Hypothalamus (tissue), 51 donors: ENCODE data around the gene DAPK1.
A peak's percentile ranks its signal among the peaks of the same experiment; 100 is the strongest.

Source experiments
- DNase-seq, 51 donors: peaks; one replicate each; lab custom pipeline; 2025; lab: John Stamatoyannopoulos, UW

Gene DAPK1

DNA sequence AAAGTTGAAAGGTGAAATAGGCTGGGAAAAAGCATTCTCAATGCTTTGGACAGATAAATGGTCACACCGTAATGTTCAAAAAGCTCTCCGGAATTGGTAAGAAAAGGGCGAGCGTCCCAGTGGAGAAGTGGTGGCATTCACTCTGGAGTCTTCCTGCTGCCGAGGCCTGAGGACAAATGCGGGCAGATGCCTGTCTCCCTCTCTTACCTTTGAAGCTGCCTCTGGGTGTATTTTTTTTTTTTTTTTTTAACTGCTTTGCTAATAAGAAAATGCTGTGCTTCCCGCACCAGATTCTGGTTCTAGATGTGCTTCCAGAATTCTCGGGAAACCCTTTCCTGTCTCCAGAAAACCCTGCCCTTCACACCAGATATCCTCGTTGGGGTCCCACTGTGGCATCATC lies 203.8 kb downstream of the DAPK1 start:
- no peak for DNase-seq

GRCh38 chr9:87701931-87702421 lies 204.3 kb downstream of the DAPK1 start:
- DNase-seq = no peak

DNA sequence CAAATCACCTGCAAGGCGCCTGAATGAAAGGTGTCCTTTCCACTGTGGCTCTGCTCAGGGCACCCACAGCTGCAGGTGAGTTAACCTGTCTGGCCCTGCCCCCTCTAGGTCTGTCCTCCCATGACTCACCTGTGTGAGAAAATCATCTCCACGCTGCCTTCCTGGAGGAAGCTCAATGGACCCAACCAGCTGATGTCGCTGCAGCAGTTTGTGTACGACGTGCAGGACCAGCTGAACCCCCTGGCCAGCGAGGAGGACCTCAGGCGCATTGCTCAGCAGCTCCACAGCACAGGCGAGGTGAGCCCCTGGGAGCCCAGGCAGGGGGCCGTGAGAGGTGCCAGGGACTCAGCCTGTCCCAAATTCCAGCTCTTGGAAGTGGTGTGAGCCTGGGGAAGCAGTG lies 205.3 kb downstream of the DAPK1 start:
- no peak for DNase-seq

GRCh38 chr9:87703636-87704276 lies 206.1 kb downstream of the DAPK1 start:
- DNase-seq = no peak

GRCh38 chr9:87704342-87704741 lies 206.7 kb downstream of the DAPK1 start:
- no peak for DNase-seq

DNA sequence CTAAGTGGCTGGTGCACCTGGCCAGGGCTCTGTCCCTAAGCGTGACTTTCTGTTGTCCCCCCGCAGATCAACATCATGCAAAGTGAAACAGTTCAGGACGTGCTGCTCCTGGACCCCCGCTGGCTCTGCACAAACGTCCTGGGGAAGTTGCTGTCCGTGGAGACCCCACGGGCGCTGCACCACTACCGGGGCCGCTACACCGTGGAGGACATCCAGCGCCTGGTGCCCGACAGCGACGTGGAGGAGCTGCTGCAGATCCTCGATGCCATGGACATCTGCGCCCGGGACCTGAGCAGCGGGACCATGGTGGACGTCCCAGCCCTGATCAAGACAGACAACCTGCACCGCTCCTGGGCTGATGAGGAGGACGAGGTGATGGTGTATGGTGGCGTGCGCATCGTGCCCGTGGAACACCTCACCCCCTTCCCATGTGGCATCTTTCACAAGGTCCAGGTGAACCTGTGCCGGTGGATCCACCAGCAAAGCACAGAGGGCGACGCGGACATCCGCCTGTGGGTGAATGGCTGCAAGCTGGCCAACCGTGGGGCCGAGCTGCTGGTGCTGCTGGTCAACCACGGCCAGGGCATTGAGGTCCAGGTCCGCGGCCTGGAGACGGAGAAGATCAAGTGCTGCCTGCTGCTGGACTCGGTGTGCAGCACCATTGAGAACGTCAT lies 208.5 kb downstream of the DAPK1 start:
- DNase-seq = no peak

- peak in 1 of 51 donors; percentile 11 for DNase-seq
Observed at GRCh38 chr9:87707805-87708506, 210.3 kb downstream of the DAPK1 start.

DNA sequence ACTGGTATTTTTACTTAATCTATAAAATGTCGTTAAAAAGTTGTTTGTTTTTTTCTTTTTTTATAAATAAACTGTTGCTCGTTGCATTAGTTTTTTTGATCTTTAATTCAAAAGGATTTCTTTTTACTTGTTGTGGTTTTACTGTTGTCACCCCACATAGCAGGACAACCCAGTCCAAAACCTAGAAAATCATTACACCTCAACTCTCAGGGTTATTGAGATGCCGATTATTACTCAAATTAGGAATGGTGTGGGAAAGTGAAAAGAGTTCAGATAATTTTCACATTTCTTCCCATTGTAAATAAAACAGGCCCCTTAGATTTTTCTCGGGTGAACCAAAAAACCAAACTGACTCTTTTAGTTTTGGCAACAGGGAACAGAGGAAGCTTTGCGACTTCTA lies 210.9 kb downstream of the DAPK1 start:
- DNase-seq = no peak

DNA sequence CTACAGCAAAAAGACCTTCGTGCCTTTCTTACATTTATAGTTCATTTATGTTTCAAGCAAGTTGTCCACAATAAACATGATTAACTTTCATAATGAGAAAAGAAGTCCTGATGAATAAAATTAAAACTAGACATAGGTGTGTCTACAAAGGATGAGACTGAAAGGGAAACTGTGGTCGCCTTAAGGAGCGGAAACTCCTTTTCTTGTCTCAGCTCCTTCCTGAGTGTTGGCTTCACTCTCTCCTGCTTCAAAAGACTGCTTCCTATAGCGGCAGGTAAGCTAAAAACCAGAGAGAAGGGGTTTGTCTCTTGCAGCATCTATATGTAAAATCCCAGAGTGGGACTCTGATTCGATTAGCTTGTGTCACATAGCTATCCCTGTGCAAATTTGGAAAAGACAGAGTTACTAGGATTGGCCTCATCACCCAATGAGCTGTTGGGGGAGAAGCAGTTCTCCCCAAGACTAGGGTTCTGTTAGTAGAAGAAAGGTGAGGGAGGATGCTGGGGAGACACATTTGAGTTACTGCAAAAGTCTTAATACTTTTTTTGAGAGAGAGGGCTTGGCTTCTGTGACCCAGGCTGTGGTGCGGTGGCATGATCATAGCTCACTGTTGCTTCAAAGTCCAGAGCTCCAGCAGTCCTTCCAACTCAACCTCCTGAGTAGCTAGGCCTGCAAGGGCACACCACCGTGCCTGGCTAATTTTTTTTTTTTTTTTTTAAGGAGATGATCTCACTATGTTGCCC lies 211.5 kb downstream of the DAPK1 start:
- no peak for DNase-seq

- no peak for DNase-seq
Observed at GRCh38 chr9:87710443-87710842, 212.8 kb downstream of the DAPK1 start.

- DNase-seq = no peak
Observed at GRCh38 chr9:87711857-87712800, 214.5 kb downstream of the DAPK1 start.

DNA sequence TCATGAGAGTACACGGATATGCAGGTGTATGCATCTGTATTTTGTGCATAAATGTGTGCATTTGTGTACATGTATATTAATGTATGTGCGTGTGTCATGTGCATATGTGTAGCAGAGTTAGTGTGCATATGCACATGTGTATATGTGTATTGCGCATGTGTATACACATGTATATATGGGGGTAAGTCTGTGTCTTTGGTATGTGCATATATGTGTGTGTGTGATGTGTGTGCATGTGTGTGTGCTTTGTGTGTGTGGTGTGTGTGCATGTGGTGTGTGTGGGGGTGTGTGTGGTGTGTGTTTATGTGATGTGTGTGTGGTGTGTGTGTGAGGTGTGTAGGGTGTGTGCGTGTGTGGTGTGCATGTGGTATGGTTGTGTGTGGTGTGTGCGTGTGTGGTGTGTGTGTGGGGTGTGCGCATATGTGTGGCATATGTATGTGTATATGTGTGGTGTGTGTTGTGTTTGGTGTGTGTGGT lies 215.2 kb downstream of the DAPK1 start:
- DNase-seq = no peak

GRCh38 chr9:87713278-87713987 lies 215.8 kb downstream of the DAPK1 start:
- peak in 33 of 51 donors; percentile 9 to 89 (median 30) for DNase-seq

DNA sequence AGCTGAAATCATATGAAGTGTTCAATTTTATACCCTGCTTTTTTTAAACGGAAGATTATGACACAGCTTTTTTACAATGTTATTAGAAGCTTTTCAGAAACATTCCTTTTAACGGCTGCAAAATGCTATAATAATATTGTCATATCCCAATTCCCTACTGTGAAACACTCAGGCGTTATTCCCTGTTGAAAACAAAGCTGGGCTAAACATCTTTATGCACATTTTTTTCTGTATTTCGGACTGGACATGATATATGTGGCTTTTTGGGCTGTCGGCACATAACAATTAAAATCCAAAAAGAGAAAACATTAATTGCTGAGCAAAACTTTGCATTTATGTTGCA lies 216.3 kb downstream of the DAPK1 start:
- DNase-seq = no peak

GRCh38 chr9:87714819-87715218 lies 217.2 kb downstream of the DAPK1 start:
- peak in 9 of 51 donors; percentile 11 to 55 (median 19) for DNase-seq

DNA sequence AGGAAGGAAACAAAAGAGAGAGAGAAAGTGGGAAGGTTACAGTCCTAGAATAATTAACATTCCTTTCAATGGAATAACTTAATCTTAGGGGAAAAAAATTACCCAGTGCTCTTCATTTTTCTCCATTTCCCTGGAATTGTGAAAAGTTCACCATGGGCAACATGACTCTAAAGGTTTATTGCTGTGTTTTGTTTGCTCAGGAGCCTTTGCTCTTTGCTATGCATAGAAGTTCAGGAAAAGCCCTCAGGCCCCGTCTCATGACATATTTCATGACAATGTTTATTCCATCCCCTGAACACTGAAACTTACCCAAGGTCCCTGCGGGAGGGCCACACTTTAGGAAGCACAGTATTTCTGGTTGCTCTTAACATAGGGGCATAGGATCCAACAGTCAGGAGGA lies 218.5 kb downstream of the DAPK1 start:
- DNase-seq = no peak

- DNase-seq = no peak
Observed at GRCh38 chr9:87717456-87717855, 219.8 kb downstream of the DAPK1 start.

GRCh38 chr9:87718231-87718630 lies 220.6 kb downstream of the DAPK1 start:
- no peak for DNase-seq
